ENCODE measurements around the gene RALGAPA1. TPM values are rescaled to one million over a fixed set of nuclear protein-coding genes. Genes with fewer than 3 reads are reported as not detected.

RALGAPA1 gene
- total and polyA plus RNA-seq, 2 of the 13 experiments (the other 11 are each of a cell fraction or from before 2014, with no cell fraction given): 65.0 to 89.2 TPM

- ChIA-PET POLR2A (no interaction called here), CTCF (ENCODE audit: low intra/inter-chr PET ratio, low total read pairs) (no interaction called here)
- Histone ChIP-seq H3K4me1 (ENCODE audit: insufficient read depth, low read length) (no peaks in the 10 kb centered on the region), H3K79me2 (ENCODE audit: insufficient read depth, low read length) (no peaks in the 10 kb centered on the region), H3K4me3 (replicated peaks in 1 of 3; ENCODE audit: insufficient read depth in 1 of 3, low read depth in 2 of 3, low read length in 3 of 3) (no peak overlapping the region), H2AFZ (ENCODE audit: low read length) (no peak overlapping the region), H3K27me3 (ENCODE audit: control insufficient read depth in 1 of 2, insufficient read depth in 2 of 2, low read length in 2 of 2) (no peaks in the 10 kb centered on the region), H3K4me2 (ENCODE audit: low read depth, low read length) (no peak overlapping the region), H3K36me3 (replicated peaks in 1 of 2; ENCODE audit: control insufficient read depth in 1 of 2, insufficient read depth in 2 of 2, low read length in 2 of 2) (peaks cover 6 to 52% of the 10 kb centered on the region in 2 experiments), H4K20me1 (ENCODE audit: insufficient read depth, low read length) (no peaks in the 10 kb centered on the region), H3K9ac (ENCODE audit: insufficient read depth, low read depth, low read length) (no peak overlapping the region), H3K27ac (ENCODE audit: extremely low read length, insufficient read depth, low read length) (no peak overlapping the region), H3K9me3 (ENCODE audit: low read length) (no peaks in the 10 kb centered on the region)
- TSS peak; percentile 28 for BruUV-seq (replicated peaks)
- in situ Hi-C loops (cut with HindIII; ENCODE audit: extremely low pct_ligation_motif_present, low pct_unique_long_range_greater_than_20kb) (no loop called here), intact Hi-C loops (cut with micrococcal nuclease; ENCODE audit: unreplicated experiment) (no loop called here)
- no peak for DNase-seq (ENCODE audit: low spot score)
- FAIRE-seq: no peak
- peak; percentile 57 for TF ChIP-seq RBM22 (optimal IDR thresholded peaks at IDR 0.05; ENCODE audit: low read length)
- no peak for TF ChIP-seq ZNF414 (CRISPR knock-in tag; IDR thresholded peaks at IDR 0.05)
- WGBS (ENCODE audit: low lambda C conversion rate): 94% methylated on average over 3 of the region's 3 CpGs
- ATAC-seq: peak; percentile 37; the same call in 2 of the 3 replicates
These were observed 139.3 kb downstream of the RALGAPA1 start for GRCh38 chr14:35669782-35670181.

- H3K9me3 ChIP-seq (ENCODE audit: low read length): no peaks in the 10 kb centered on the region
- no peak for FAIRE-seq
- in situ Hi-C loops (cut with HindIII; ENCODE audit: extremely low pct_ligation_motif_present, low pct_unique_long_range_greater_than_20kb): no loop called here
- no peak overlapping the region for H3K4me2 ChIP-seq (ENCODE audit: low read depth, low read length)
- H2AFZ ChIP-seq (ENCODE audit: low read length): no peak overlapping the region
- peaks cover 15% of the 10 kb centered on the region for H3K4me1 ChIP-seq (ENCODE audit: insufficient read depth, low read length)
- H3K79me2 ChIP-seq (ENCODE audit: insufficient read depth, low read length): no peaks in the 10 kb centered on the region
- H3K36me3 ChIP-seq (replicated peaks in 1 of 2; ENCODE audit: control insufficient read depth in 1 of 2, insufficient read depth in 2 of 2, low read length in 2 of 2): peaks cover 3 to 51% of the 10 kb centered on the region in 2 experiments
- no peaks in the 10 kb centered on the region for H3K27me3 ChIP-seq (ENCODE audit: control insufficient read depth in 1 of 2, insufficient read depth in 2 of 2, low read length in 2 of 2)
- no peaks in the 10 kb centered on the region for H4K20me1 ChIP-seq (ENCODE audit: insufficient read depth, low read length)
- intact Hi-C loops (cut with micrococcal nuclease; ENCODE audit: unreplicated experiment): no loop called here
- no peak for DNase-seq (ENCODE audit: low spot score)
- no peak for TF ChIP-seq ZGPAT (CRISPR knock-in tag; IDR thresholded peaks at IDR 0.05)
- peak; percentile 56 to 71; a peak in 3 of 4 replicates for TF ChIP-seq MAFK (conservative IDR thresholded peaks at IDR 0.05 in 1 of 2, IDR thresholded peaks at IDR 0.05 in 1 of 2; ENCODE audit: low read length in 2 of 2)
- TF ChIP-seq ZNF382 (CRISPR knock-in tag; IDR thresholded peaks at IDR 0.05; ENCODE audit: borderline replicate concordance): 0 out of 2 replicates have a peak, but pooled peaks have one; percentile 28
- TF ChIP-seq MAFF (IDR thresholded peaks at IDR 0.05; ENCODE audit: low read depth, low read length): peak; percentile 61
- H3K27ac ChIP-seq (ENCODE audit: extremely low read length, insufficient read depth, low read length): no peak overlapping the region
- no TSS peak for BruUV-seq (replicated peaks)
- POLR2A ChIA-PET: no interaction called here
- no peak overlapping the region for H3K4me3 ChIP-seq (replicated peaks in 1 of 3; ENCODE audit: insufficient read depth in 1 of 3, low read depth in 2 of 3, low read length in 3 of 3)
- no peak overlapping the region for H3K9ac ChIP-seq (ENCODE audit: insufficient read depth, low read depth, low read length)
- no peak for ATAC-seq
- CTCF ChIA-PET (ENCODE audit: low intra/inter-chr PET ratio, low total read pairs): no interaction called here
These were observed 142.6 kb downstream of the RALGAPA1 start for GRCh38 chr14:35666429-35667043.
